ENCODE measurements around the gene GRM8.

The GRM8 gene

GRCh38 chr7:127207230-127207629 is 45.5 kb downstream of the GRM8 start:
- no peak for TF ChIP-seq FOXP2 (optimal IDR thresholded peaks at IDR 0.05; ENCODE audit: borderline replicate concordance, extremely low read depth, extremely low read length, insufficient read depth)
- TF ChIP-seq SIN3A (IDR thresholded peaks at IDR 0.05; ENCODE audit: borderline replicate concordance, insufficient read depth, low read length) = no peak
- TF ChIP-seq POLR2AphosphoS5 (IDR thresholded peaks at IDR 0.05; ENCODE audit: low read depth, low read length) = no peak
- TF ChIP-seq REST (IDR thresholded peaks at IDR 0.05; ENCODE audit: insufficient read depth in 1 of 2, low read depth in 2 of 2, low read length in 2 of 2) = no peak
- TF ChIP-seq TAF1 (IDR thresholded peaks at IDR 0.05; ENCODE audit: borderline replicate concordance, insufficient read depth, low read length) = no peak

- no peak for TF ChIP-seq TAF1 (IDR thresholded peaks at IDR 0.05; ENCODE audit: borderline replicate concordance, insufficient read depth, low read length)
- no peak for TF ChIP-seq FOXP2 (optimal IDR thresholded peaks at IDR 0.05; ENCODE audit: borderline replicate concordance, extremely low read depth, extremely low read length, insufficient read depth)
- no peak for TF ChIP-seq SIN3A (IDR thresholded peaks at IDR 0.05; ENCODE audit: borderline replicate concordance, insufficient read depth, low read length)
- TF ChIP-seq REST (IDR thresholded peaks at IDR 0.05; ENCODE audit: insufficient read depth in 1 of 2, low read depth in 2 of 2, low read length in 2 of 2) = no peak
- no peak for TF ChIP-seq POLR2AphosphoS5 (IDR thresholded peaks at IDR 0.05; ENCODE audit: low read depth, low read length)
Observed at GRCh38 chr7:127194571-127194970, 58.2 kb downstream of the GRM8 start.

GRCh38 chr7:127189886-127190285 is 62.9 kb downstream of the GRM8 start:
- TF ChIP-seq POLR2AphosphoS5 (IDR thresholded peaks at IDR 0.05; ENCODE audit: low read depth, low read length) (no peak), REST (IDR thresholded peaks at IDR 0.05; ENCODE audit: insufficient read depth in 1 of 2, low read depth in 2 of 2, low read length in 2 of 2) (no peak), FOXP2 (optimal IDR thresholded peaks at IDR 0.05; ENCODE audit: borderline replicate concordance, extremely low read depth, extremely low read length, insufficient read depth) (no peak), TAF1 (IDR thresholded peaks at IDR 0.05; ENCODE audit: borderline replicate concordance, insufficient read depth, low read length) (no peak), SIN3A (IDR thresholded peaks at IDR 0.05; ENCODE audit: borderline replicate concordance, insufficient read depth, low read length) (no peak)

- TF ChIP-seq FOXP2 (optimal IDR thresholded peaks at IDR 0.05; ENCODE audit: borderline replicate concordance, extremely low read depth, extremely low read length, insufficient read depth) (no peak), POLR2AphosphoS5 (IDR thresholded peaks at IDR 0.05; ENCODE audit: low read depth, low read length) (no peak), REST (IDR thresholded peaks at IDR 0.05; ENCODE audit: insufficient read depth in 1 of 2, low read depth in 2 of 2, low read length in 2 of 2) (no peak)
Observed at GRCh38 chr7:127189074-127189473, 63.7 kb downstream of the GRM8 start.

- no peak for TF ChIP-seq POLR2AphosphoS5 (IDR thresholded peaks at IDR 0.05; ENCODE audit: low read depth, low read length)
- TF ChIP-seq REST (IDR thresholded peaks at IDR 0.05; ENCODE audit: insufficient read depth in 1 of 2, low read depth in 2 of 2, low read length in 2 of 2) = no peak
- TF ChIP-seq FOXP2 (optimal IDR thresholded peaks at IDR 0.05; ENCODE audit: borderline replicate concordance, extremely low read depth, extremely low read length, insufficient read depth) = no peak
- TF ChIP-seq SIN3A (IDR thresholded peaks at IDR 0.05; ENCODE audit: borderline replicate concordance, insufficient read depth, low read length) = no peak
- no peak for TF ChIP-seq TAF1 (IDR thresholded peaks at IDR 0.05; ENCODE audit: borderline replicate concordance, insufficient read depth, low read length)
Observed at GRCh38 chr7:127187740-127188139, 65.0 kb downstream of the GRM8 start.

Measured in PFSK-1 (cell line).